A673 (cell line): ENCODE data around the gene FCHSD2. TPM values are rescaled to one million over a fixed set of nuclear protein-coding genes. Genes with fewer than 3 reads are reported as not detected.

Experiments
- BruUV-seq: library from RNA; stranded (reverse); fragments of 400-500 nt; replicated peaks from 2 replicates; lab custom pipeline; 2021; lab: Mats Ljungman, UMichigan
- CTCF ChIA-PET: fragments of 300-600 bp; sonication (Branson Sonifier 250); formaldehyde crosslinking; loops from one replicate; lab custom pipeline; 2022; ENCODE audit warnings: antibody characterized with exemption; lab: Charles Lee
- POLR2A ChIA-PET: fragments of 300-600 bp; sonication (Branson Sonifier 250); formaldehyde crosslinking; loops from one replicate; lab custom pipeline; 2022; ENCODE audit warnings: antibody characterized with exemption; ENCODE audit not compliant: low non-redundant PET; lab: Charles Lee
- DNase-seq: peaks from one replicate; pipeline ENCODE4 v3.0.0-alpha.2; 2015; ENCODE audit warnings: low spot score
- H3K27ac ChIP-seq: fragments of 200-600 bp; sonication (generic); 2 replicates; pipeline ENCODE4 v1.5.1; 2016; ENCODE audit warnings: mixed run types, low read depth, mild to moderate bottlenecking, mixed read lengths, antibody characterized with exemption, low read length; ENCODE audit not compliant: poor library complexity, severe bottlenecking
- H3K27me3 ChIP-seq: fragments of 200-600 bp; sonication (generic); replicated peaks from 2 replicates; pipeline ENCODE4 v1.6.1; 2017; ENCODE audit warnings: mixed run types, low read depth, mild to moderate bottlenecking, mixed read lengths, antibody characterized with exemption, low read length; ENCODE audit not compliant: insufficient read depth, poor library complexity
- H3K36me3 ChIP-seq: fragments of 200-600 bp; sonication (generic); 2 replicates; pipeline ENCODE4 v1.6.1; 2016; ENCODE audit warnings: mixed run types, mild to moderate bottlenecking, mixed read lengths, antibody characterized with exemption, low read length; ENCODE audit not compliant: insufficient read depth, poor library complexity, severe bottlenecking
- H3K4me1 ChIP-seq: fragments of 200-600 bp; sonication (generic); 2 replicates; pipeline ENCODE4 v1.6.1; 2017; ENCODE audit warnings: mixed run types, mild to moderate bottlenecking, mixed read lengths, antibody characterized with exemption, low read length; ENCODE audit not compliant: insufficient read depth, poor library complexity, severe bottlenecking
- H3K4me3 ChIP-seq: fragments of 200-600 bp; sonication (generic); 2 replicates; pipeline ENCODE4 v1.5.1; 2016; ENCODE audit warnings: low read depth, mixed run types, mild to moderate bottlenecking, mixed read lengths, low read length; ENCODE audit not compliant: poor library complexity, severe bottlenecking
- H3K9me3 ChIP-seq: fragments of 200-600 bp; sonication (generic); 2 replicates; pipeline ENCODE4 v1.6.1; 2016; ENCODE audit warnings: mixed run types, low read depth, mild to moderate bottlenecking, mixed read lengths, antibody characterized with exemption, low read length; ENCODE audit not compliant: poor library complexity, severe bottlenecking
- EZH2 ChIP-seq: fragments of 200-600 bp; sonication (generic); IDR thresholded peaks from 2 replicates; pipeline ENCODE4 v1.6.1; 2017; ENCODE audit warnings: borderline replicate concordance, low read depth, mild to moderate bottlenecking, mixed read lengths, antibody characterized with exemption, low read length; ENCODE audit not compliant: poor library complexity, severe bottlenecking
- intact Hi-C: fragments of 100-400 bp; cut with micrococcal nuclease; formaldehyde crosslinking; loops from one replicate; pipeline ENCODE4 v1.10.0; 2022; ENCODE audit not compliant: unreplicated experiment
- total RNA-seq: library from RNA; stranded (reverse); gene quantifications from 2 replicates; pipeline ENCODE4 v1.2.3, GENCODE V29; 2021
- TF ChIP-seq, protein P1 (sequence below): fragments of 300-800, 200-600 bp; sonication (generic); conservative IDR thresholded peaks from 2 replicates; pipeline ENCODE4 v1.5.1; 2017; ENCODE audit warnings: low read depth, mild to moderate bottlenecking, antibody characterized with exemption, low read length, moderate library complexity, mixed read lengths

The FCHSD2 gene
- total RNA-seq, 1 experiment from 2014 or later: 44.7 TPM

DNA sequence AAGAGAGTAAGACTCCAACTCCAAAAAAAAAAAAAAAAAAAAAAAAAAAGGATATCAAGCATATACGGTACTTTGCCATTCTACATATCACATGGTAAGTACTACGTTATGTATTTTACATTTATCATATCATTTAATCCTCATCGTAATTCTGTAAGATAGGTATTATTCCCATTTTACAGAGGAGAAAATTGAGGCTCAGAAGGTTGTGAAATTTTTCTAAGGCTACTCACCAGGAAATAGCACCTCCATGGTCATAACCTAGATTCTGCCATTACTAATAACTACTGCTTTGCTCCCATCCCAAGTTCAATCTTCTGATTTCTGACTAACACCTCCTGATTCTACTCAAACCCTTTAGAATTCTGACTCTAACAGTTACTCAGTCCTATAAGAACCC, 138.0 kb downstream of the FCHSD2 start:
- Histone ChIP-seq H3K4me3 (no peak overlapping the region), H3K36me3 (no peaks in the 10 kb centered on the region), H3K9me3 (no peaks in the 10 kb centered on the region), H3K27me3 (no peaks in the 10 kb centered on the region), H3K4me1 (peaks cover 5% of the 10 kb centered on the region), H3K27ac (no peak overlapping the region)
- TF ChIP-seq, protein P1, sequence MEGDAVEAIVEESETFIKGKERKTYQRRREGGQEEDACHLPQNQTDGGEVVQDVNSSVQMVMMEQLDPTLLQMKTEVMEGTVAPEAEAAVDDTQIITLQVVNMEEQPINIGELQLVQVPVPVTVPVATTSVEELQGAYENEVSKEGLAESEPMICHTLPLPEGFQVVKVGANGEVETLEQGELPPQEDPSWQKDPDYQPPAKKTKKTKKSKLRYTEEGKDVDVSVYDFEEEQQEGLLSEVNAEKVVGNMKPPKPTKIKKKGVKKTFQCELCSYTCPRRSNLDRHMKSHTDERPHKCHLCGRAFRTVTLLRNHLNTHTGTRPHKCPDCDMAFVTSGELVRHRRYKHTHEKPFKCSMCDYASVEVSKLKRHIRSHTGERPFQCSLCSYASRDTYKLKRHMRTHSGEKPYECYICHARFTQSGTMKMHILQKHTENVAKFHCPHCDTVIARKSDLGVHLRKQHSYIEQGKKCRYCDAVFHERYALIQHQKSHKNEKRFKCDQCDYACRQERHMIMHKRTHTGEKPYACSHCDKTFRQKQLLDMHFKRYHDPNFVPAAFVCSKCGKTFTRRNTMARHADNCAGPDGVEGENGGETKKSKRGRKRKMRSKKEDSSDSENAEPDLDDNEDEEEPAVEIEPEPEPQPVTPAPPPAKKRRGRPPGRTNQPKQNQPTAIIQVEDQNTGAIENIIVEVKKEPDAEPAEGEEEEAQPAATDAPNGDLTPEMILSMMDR: no peak
- TF ChIP-seq EZH2: no peak
- intact Hi-C loops: no loop called here
- ChIA-PET CTCF (no interaction called here), POLR2A (no interaction called here)
- no peak for DNase-seq
- BruUV-seq: no TSS peak

DNA sequence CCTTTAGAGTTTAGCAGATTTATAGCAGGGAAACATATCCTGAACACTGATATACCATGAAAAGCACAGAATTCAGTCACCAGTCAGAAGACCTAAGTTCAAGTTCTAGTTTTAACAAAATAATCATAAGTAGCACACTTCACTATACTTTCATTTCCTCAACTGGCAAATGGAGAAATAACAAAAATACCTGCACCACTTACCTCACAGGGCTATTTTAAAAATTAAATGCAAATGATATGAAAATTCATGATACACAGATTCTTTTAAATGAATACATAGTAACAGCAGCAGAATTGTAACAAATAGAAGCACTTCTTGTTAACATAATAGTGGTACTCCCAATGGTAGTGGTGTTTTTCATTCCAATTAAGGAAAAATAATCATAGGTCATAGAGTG, 139.0 kb downstream of the FCHSD2 start:
- Histone ChIP-seq H3K27me3 (no peaks in the 10 kb centered on the region), H3K4me1 (peaks cover 5% of the 10 kb centered on the region), H3K36me3 (no peaks in the 10 kb centered on the region), H3K27ac (no peak overlapping the region), H3K4me3 (no peak overlapping the region), H3K9me3 (no peaks in the 10 kb centered on the region)
- TF ChIP-seq, protein P1: no peak
- no peak for TF ChIP-seq EZH2
- CTCF ChIA-PET: no interaction called here
- POLR2A ChIA-PET: no interaction called here
- intact Hi-C loops: no loop called here
- no TSS peak for BruUV-seq
- no peak for DNase-seq

DNA sequence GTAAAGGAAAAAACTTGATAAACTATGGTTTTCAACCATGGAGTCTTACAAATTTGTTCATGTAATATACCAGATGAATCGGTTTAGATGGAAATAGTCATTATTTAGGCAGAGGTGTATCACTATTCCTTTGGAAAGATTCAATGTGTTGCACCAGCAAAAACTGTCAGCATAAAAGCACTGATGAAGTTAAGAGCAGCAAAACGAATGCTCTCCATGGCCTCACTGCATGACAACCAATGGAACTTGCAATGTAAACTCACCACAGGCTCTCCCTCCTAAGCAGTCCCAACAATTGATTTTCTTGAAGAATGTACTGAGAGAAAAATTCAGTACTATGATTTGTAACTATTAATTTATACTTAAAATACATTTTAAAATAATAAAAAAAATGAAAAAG, 139.9 kb downstream of the FCHSD2 start:
- H3K4me3 ChIP-seq: no peak overlapping the region
- POLR2A ChIA-PET: no interaction called here
- no peaks in the 10 kb centered on the region for H3K9me3 ChIP-seq
- no peak overlapping the region for H3K27ac ChIP-seq
- CTCF ChIA-PET: no interaction called here
- TF ChIP-seq EZH2: no peak
- TF ChIP-seq, protein P1: no peak
- H3K36me3 ChIP-seq: no peaks in the 10 kb centered on the region
- intact Hi-C loops: no loop called here
- H3K27me3 ChIP-seq: no peaks in the 10 kb centered on the region
- peaks cover 5% of the 10 kb centered on the region for H3K4me1 ChIP-seq
- no TSS peak for BruUV-seq
- no peak for DNase-seq
